Activated T-helper 1 cell treated with Interleukin-2 at 50 U/mL for 16 hours (primary cell): Measurements from ENCODE around the gene HOXA5.

Source experiments
- DNase-seq: peaks from one replicate; pipeline ENCODE4 v3.0.0-alpha.2; 2020; ENCODE audit warnings: low read depth

HOXA5 gene

DNA sequence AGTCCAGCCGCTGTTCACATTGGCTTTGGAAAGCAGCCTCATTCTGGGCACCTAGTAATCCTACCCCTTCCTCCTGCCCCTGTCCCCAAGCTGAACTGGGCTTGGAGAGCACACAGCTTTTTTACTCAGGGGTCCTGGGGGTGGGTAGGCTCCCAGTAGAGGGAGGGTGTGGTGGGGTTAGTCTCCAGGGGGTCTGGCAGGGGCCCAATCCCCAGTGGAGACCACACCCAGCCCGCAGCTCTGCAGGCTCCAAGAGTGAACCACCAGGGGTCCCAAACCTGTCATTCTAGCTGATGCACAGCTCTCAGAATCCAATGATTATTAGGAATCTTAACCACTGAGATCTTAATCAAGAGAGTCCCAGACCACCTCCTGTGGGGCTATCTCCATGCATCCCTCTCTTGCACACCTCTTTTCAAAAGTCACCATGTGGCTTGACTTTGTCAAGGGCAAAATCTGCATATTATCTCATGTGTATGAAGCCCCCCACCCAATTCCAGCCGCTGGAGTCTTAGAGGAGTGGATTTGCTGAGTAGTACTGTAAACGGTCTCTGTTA is 38.9 kb upstream of the HOXA5 start:
- DNase-seq = no peak

DNA sequence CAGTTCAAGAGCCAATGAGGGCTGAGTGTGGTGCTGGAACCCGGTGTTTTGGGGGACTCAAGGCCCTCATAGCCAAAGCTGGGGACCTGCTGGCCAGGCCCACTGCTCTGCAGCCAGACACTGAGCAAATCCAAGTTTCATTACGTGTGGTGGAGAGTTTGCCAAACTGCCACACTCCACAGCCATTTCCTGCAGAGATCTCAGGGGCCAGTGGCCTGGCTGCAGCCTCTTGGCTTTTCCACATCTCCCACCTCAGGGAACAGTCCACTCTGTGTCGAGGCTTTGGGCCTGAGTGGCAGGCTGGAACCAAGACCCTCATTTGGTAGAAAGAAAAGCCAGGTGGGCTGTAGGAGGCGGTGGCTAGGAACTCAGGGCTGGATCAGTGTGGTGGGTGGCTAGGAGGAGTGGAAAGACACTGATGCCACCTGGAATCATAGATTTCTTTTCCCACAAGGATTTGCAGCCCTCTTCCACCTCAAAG is 38.4 kb upstream of the HOXA5 start:
- DNase-seq = no peak

DNA sequence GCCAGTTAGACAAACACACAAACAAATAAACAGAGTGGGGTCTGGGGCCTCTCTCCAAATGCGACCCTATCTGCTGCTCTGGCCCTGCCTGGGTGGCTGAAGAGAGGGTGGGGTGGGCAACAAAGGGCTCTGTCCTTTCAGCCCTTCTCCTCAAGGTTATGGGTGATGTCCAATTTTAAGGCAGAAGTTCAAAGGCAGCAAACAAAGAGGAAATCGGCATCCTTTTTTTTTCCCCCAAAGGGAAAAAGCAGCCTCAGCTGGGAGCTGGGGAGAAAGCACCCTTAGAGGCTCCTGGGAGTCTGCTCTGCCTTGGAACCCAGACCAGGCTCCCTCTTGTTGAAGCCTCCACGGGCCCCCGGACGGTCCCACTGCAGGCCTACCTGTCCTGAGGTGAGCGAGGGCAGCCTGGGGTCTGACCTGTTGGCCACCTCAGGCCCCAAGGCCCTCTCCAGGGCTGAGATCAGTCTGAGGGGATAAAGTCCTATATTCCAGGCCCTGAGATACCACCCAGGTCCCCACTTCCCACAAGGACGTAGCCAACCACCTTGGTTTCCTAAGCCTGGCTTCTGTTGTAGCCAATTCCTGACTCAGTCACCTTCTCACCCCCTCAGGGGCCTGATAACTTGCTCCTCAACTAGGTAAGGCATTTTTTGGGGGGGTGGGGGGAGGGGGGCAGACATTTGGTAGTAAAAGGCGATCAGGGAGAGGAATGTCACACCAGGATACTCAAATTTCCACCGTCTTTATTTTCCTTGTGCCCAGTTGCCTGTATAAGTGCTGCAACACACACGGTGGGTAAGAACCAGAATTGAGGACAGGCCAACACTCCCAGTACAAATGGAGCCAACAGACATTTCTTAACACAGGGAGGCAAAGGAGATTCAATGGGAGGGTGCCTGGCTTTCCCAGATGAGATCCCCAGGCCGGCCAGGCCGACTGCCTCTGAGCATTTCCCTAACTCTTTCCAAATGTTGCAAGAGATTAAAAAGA is 37.2 kb upstream of the HOXA5 start:
- DNase-seq = no peak

DNA sequence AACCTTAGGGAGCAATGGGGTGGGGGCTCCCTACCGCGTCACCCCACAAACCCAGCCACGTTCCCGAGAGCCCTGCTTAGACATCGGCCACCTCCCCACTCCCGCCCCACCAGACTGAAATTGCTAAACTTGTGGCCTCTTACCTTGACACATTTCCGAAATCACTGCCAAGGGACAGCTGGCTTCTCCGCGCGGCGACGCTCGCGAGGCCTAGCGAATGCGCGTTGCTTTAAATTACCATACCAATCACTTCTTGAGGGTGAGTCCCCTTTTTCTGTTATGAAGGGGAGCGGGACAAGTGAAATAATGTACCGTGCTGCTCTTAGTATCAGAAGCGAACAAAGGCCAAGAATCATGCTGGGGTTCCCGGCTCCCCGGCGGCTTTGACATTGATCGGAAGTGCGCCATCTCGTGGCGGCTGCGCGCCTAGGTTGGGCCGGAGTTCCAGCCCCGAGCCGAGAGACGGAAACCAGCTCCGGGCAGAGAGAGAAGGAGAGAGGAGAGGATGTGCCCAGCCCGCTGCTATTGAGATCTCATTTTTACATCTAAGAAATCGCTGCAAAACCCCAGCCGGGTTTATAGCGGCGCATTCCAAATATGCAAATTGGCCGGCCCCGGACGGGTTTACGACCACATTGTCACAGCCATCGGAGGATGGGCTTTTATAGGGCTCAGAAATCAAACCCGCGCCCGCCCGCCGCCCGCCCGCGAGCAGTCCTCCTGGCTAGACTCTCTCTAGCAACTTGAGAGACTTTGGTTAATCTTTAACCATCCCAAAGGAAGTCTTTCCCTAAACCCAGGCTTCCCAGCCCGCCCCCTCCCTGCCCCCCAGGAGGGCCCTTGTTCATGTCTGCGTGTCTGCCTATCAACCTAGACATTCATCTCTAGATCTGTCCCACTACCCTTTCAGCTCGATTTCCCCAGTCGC is 36.3 kb upstream of the HOXA5 start:
- peak; percentile 46 for DNase-seq

DNA sequence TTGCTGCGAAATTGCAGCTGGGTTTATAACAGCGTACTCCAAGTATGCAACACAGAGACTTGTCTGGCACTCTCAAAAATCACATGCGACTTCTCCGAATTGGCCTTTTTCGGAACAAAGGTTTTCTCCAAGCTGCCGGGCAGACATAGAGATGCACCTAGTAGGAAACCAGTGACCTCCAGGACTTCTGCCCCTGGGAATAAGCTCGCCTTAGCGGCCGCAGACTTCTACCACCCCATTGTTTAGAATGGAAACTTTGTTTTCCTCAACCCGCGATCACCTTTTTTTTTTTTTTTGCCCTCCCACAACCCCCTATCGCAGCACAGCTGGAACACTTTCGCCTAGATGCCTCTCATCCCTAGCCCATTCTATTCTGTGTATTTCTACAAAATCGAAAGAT is 35.5 kb upstream of the HOXA5 start:
- no peak for DNase-seq

DNA sequence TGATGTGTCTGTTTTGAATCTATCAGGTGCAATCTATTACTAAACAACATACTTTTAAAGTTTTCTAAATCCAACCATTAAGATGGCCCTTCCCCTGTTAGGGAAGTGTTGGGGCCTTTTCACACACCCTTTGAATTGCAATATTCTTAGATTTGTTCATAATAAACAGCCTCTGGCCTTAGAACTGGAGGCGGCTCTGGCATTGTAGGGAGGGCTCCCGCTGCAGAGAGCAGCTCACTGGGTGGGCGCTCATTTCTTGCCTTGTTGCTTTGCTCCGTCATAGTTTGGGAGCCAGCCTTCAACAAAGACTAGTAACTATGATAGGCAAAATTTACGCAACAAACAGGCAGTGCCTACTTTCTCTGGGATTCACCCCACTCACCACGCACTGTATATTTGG is 34.9 kb upstream of the HOXA5 start:
- DNase-seq = no peak

DNA sequence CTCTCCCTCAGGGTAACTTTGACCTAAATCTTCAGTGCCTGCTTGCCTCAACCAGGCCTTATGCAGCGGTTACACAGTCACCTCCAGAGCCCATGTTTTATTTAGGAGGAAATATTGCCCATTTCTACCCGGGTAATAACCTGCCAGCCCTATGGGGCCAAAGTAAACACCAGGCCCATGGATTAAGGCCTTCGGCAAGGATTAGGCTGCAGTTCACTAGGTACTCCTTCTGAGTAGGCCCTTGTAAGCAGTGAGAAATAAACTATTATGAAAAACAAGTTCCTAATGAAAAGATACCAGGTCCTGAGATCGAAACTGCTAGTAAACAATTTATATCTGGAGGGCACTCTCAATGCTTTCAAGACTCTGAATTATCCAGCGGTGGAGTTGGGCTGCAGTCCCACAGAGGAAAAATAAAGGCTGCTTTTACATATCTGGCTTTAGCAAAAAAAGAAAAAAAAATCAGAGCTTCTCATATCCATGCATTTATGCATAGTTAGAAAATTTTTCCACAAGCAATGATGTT is 34.4 kb upstream of the HOXA5 start:
- no peak for DNase-seq

DNA sequence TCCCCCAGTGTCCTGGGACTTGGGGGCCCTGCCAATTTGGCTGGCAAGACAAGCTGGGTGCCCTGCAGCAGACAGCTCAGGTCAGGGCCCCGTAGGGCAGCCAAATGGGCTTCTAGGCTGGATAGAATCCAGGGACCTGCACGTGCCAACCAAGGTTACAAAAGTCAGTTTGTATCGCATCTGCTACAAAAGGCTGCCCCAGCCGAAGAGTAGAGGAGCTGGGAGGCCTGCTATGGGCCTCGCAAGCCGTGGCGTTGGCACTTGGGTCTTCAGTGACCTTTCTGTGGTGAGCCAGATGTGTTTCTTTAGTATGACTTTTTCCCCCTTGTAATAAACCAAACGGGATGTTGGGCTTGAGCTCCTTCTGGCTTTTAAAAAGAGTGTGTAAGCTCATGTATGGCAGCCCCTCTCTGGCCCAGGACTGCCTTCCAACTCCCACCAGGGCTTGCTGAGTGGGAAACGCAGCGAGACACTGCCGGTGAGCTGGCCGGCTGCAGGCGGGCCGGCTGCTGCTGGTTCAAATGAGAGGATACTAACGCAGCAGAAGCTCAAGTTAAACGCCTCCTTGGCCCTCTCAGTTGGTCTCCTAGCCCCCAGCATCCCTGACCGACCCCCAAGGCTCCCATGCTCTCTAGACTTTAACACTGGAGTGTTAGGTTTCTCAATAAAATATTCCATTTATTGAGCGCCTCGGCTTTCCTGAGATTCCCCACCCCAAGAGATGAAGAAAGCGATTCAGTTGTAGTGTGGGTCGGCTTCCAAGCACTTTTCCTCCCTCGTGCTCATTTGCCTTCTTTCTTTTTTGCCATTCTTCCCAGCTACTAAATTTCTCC is 33.7 kb upstream of the HOXA5 start:
- DNase-seq = no peak

DNA sequence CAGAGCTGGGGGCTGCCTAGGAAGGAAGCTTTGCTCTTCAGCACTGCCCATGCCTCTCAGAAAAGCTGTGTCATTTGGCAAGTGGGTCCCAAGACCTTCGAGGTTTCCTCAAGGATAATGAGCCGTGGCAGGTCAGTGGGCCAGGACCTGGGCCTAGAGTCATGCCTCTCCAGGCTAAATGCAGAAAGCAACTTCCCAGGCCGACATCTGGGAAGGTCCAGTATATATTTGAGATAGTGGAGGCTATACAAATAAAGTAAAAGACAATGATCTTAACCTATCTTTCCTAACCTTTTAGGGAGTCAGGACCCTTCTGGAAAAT is 33.0 kb upstream of the HOXA5 start:
- no peak for DNase-seq

DNA sequence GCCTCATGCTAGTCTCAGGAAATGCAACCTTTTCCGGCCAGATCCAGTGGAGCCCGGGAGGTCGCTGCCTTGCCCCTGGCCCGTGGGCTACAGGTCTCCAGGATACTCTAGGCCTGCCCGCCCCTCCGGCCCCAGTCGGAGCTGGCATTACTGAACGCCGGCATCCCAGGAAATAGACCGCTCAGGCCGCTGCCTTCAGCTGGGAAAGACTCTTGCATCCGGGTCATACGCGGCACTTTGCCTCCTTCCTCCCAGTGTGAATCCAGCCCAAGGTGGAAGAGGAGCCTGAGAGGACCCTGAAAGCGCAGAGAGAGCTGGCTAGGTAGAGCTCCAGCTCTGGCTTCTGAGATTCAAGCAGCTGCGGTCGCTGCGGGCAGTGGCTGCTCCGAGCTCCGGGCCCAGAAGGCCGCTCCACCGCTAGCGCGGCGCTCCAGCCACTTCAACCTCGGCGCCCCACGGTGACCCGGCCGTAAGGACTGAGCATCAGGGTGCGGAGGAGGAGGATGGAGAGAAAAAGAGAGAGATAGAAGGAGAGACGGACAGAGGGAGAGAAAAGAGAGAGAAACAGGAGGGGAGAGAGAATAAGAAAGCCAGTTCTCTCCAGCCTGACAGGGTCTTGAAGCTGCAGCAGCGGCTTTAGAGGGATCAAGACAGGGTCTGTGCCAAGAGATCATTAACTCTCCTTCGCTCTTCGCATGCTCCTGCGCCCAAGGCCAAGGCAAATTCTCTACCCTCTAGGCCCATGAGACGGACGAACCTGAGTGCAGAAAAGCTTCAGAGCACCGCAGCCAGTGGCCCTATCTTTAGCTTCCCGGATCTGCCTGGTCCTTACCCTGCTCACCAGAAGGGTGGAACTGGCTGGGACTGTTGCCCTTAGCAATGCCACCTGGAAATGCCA is 32.4 kb upstream of the HOXA5 start:
- DNase-seq = no peak

DNA sequence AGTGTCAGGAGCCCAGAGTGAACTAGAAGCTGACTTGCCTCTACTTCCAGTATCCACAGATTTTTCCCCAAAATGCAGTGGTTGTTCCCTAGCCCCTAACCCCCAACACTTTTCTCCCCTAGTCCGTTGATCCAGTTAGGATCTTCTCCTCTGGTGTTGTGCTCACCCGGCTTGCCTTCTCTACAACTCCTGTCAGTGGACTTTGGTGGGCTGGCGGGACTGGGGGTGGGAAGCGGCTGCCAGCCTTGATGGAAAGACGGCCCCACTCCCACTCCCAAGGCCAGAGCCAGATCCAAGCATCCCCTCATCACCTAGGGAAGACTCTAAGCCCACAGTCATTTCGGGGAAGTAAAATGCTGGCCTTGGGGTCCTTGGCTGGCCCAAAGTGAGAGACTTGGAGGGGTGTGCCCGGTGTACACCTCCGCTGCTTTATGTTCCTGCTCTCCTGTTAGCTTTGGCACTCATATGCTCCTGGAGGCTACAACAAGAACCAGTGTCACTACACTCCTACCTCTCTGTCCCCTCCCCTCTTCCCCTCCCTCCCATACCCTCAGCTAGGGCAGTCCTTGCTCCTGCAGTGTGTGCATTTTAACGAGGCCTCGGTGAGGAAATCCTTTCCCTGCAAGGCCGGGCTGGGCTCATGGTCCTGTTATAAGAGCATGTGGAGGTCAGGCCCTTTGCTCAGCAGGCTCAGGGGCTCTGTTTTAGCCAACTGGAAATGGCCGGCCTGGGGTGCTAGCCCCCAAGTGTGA is 31.6 kb upstream of the HOXA5 start:
- DNase-seq = no peak

DNA sequence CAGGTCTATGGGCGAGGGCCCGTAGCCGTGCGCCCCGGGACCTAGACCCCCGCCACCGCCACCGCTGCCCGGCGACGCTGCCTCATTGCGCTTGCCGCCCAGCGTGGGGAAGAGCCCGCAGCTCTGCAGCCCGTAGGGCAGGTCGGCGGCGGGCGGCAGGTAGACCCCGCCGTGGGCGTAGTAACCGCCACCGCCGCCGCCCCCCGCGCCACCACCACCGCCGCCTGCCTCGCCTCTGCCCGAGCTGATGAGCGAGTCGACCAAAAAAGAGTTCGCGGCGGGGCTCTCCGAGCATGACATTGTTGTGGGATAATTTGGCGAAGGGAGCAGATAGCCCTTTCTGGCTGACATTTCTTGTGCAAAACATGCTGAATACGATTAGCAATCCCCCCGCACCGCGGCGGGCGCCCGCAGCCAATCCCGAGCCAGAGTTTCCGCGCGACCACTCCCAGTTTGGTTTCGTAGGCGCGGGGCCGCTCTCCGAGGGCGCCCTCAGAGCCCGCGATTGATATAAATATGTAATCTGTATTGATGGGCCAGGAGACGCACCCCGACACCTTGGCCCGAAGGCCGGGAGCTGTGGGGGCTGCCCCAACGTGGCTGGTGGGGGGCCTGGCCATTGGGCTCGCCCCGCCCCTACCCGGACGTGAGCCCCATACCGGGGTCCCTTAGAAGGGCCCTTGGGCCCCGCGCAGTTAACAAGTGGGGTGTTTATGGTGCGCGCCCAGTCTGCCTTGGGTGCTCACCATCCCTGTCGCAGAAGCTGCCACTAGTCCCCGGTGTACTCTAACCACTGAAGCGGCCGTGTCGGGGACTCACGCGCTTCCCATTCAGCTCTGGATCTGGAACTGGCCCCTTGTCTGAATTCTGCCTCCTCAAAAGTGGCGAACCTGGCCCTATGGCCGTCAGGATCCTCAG is 30.7 kb upstream of the HOXA5 start, which contains the start of gene HOXA10:
Gene HOXA10, minus strand, starts transcription at position 365 of the 918 bp plus-strand sequence. Its CDS starts 14 bp downstream, at position 351.
- no peak for DNase-seq

DNA sequence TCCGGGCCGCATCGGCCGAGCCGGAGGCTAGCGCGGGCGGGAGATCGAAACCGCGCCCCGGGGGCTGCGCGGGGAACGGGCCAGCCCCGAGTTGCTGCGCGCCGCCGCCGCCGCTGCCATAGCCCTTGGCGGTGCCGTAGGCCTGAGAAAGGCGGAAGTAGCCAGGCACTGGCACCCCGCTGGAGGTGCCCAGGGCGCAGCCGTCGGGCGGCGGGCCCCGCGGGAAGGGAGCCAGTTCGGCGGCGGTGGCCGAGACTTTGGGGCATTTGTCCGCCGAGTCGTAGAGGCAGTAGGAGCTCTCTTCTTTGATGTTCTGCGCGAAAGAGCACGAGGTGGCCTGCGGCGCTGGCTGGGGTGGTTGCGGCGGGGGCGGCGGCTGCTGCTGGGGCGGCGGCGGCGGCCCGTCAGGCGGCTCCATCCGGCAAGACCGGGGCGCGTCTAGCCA is 30.1 kb upstream of the HOXA5 start:
- no peak for DNase-seq

DNA sequence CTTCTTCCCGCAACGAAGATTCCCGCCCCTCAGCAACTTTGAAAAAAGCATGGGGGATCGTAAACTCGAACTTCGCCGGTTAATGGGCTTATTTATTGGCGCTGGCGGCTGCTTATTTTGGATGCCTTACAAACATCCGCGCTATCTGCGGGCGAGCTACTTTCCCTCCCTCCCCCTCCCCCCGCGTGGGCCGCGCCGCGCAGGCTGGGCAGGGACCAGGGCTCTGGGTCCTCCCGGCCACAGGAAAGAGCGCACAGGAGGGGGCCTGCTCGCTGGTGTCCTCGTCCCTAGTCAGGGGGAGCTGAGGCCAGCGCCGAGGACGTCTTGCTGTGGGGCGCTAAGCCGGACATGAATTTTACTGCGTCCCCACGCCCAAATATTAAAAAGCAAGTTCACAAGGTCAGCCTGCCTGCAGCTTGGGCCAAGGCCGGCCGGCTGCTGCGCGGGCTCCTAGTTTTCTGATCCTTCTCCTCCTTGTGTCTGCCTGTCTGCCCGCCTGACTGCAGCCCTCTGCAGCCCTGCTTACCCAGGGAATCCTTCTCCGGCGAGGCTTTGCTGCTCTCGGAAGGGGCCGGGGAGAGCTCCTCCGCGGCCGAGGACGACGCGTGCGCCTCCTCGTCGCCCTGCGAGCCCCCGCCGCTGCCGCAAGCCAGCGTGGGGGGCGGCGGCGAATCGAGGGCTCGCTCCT is 29.5 kb upstream of the HOXA5 start:
- no peak for DNase-seq

DNA sequence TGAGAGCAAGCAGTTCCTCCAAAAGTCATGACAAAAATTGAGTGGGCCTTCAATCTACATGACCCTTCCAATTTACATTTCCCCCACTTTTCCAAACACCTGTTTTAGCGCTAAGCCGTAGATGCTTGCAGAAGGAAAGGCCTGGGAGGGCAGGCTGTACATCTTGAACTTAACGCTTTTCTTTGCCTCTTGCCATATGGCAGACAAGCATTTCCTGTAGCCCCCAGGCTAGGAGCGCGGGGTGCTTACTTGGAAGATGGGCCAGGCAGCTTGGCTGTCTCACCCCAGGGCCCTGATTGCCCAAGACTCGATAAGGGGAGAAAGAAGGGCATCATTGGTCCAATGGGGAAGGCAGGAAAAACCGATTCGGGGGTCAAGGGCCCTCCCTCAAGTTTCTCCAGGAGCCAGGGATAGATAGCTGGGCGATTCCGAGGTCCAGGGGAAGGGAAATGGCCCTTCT is 28.9 kb upstream of the HOXA5 start:
- no peak for DNase-seq

DNA sequence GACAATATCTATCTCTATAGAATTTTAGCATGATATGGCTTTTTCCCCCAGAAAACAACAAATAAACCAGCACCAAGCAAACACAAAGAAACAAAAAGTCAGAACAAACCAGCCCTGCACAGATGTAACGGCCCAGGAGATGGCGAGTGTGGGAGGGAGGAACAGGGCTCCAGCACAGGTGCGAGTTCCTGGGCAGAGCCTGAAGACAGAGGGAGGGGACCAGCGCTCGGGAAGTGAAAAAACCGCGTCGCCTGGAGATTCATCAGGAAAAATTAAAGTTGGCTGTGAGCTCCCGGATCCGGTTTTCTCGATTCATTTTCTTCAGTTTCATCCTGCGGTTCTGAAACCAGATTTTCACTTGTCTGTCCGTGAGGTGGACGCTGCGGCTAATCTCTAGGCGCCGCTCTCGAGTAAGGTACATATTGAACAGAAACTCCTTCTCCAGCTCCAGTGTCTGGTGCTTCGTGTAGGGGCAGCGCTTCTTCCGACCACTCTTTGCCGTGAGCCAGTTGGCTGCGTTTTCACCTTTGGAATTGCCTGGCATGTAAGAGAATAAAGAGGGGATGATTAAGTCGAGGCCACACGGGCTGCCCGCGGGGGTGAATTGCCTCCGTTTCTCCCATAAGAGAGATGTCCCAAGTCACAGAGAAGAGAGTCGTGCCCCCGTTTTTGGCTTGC is 28.3 kb upstream of the HOXA5 start:
- no peak for DNase-seq

DNA sequence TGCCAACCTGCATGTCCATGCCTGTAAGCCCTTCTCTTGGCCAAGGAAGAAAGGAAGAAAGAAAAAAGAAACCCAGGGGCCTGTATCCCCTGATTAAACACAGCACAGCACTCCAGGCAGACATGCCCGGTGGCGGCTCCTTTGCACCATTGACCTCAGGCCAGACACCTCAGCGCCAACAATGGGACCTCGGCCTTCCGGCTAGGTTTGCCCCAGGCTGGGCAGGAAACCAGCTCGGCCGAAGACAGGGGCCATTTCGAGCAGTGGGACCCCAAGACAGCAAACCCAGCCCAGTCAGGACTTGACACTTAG is 27.8 kb upstream of the HOXA5 start:
- no peak for DNase-seq
